Measurements from ENCODE around the gene TTC17.

The TTC17 gene

DNA sequence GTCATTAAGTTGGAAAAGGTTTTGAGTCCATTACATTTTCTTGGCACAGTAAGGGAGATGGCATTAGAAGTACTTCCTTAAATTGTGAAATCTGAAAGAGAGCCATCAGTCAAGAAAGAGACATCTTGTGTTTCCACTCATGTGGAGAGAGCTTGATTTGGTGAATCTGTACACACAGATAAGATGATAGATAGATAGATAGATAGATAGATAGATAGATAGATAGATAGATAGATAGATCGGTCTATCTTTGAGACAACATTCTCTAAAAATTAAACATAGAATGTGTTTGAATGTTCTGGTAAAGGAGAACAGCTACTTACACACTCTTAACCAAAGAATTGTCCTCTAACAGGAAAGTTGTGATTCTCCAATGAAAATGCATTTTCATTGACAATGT lies 76.2 kb downstream of the TTC17 start:
- Histone ChIP-seq H3K27me3 (ENCODE audit: insufficient read depth, low read length, poor library complexity, severe bottlenecking) (no peaks in the 10 kb centered on the region), H3K9me2 (replicated peaks; ENCODE audit: low read depth, low read length) (no peaks in the 10 kb centered on the region), H3K4me3 (ENCODE audit: low read length, poor library complexity, severe bottlenecking) (no peak overlapping the region), H3K4me2 (ENCODE audit: low read depth, low read length, poor library complexity, severe bottlenecking) (no peak overlapping the region), H3K36me3 (ENCODE audit: insufficient read depth, low read length) (peaks cover 6% of the 10 kb centered on the region; the same call in 1 of the 2 replicates), H2AFZ (ENCODE audit: low read length) (no peak overlapping the region), H3K79me2 (ENCODE audit: insufficient read depth, low read length) (no peaks in the 10 kb centered on the region), H3F3A (ENCODE audit: low read depth) (no peaks in the 10 kb centered on the region), H3K9me3 (ENCODE audit: insufficient read depth, low read depth, low read length) (no peaks in the 10 kb centered on the region), H3K4me1 (ENCODE audit: insufficient read depth, low read length, poor library complexity, severe bottlenecking) (no peaks in the 10 kb centered on the region), H3K9ac (ENCODE audit: low read depth, low read length, poor library complexity, severe bottlenecking) (no peak overlapping the region), H4K20me1 (ENCODE audit: insufficient read depth, low read length, poor library complexity, severe bottlenecking) (no peaks in the 10 kb centered on the region)
- TF ChIP-seq, protein P1, sequence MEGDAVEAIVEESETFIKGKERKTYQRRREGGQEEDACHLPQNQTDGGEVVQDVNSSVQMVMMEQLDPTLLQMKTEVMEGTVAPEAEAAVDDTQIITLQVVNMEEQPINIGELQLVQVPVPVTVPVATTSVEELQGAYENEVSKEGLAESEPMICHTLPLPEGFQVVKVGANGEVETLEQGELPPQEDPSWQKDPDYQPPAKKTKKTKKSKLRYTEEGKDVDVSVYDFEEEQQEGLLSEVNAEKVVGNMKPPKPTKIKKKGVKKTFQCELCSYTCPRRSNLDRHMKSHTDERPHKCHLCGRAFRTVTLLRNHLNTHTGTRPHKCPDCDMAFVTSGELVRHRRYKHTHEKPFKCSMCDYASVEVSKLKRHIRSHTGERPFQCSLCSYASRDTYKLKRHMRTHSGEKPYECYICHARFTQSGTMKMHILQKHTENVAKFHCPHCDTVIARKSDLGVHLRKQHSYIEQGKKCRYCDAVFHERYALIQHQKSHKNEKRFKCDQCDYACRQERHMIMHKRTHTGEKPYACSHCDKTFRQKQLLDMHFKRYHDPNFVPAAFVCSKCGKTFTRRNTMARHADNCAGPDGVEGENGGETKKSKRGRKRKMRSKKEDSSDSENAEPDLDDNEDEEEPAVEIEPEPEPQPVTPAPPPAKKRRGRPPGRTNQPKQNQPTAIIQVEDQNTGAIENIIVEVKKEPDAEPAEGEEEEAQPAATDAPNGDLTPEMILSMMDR (conservative IDR thresholded peaks at IDR 0.05; ENCODE audit: low read length): no peak
- no peak for TF ChIP-seq EZH2phosphoT487 (IDR thresholded peaks at IDR 0.05; ENCODE audit: borderline replicate concordance)

DNA sequence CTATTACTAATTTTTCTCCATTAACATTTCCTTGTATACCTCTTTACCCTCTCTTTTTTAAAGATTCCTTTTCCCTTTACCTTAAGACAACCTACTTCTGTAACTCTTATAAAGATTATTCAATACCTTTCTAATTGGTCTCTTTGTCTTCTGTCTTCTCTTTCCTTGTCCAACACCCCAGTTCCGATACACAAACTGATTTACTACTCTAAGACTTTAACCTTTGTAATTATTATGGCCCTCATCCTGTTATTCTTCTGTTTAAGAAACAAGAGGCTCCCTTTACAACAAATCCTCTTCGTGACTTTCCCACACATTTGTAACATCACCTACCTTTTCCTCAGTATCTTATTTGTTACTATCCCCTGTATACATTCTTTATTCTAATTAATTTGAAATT lies 81.8 kb downstream of the TTC17 start:
- no peaks in the 10 kb centered on the region for H3K9me3 ChIP-seq (ENCODE audit: insufficient read depth, low read depth, low read length)
- no peaks in the 10 kb centered on the region for H3K9me2 ChIP-seq (replicated peaks; ENCODE audit: low read depth, low read length)
- H3K4me1 ChIP-seq (ENCODE audit: insufficient read depth, low read length, poor library complexity, severe bottlenecking): no peaks in the 10 kb centered on the region
- TF ChIP-seq, protein P1 (conservative IDR thresholded peaks at IDR 0.05; ENCODE audit: low read length): no peak
- TF ChIP-seq EZH2phosphoT487 (IDR thresholded peaks at IDR 0.05; ENCODE audit: borderline replicate concordance): no peak
- H3F3A ChIP-seq (ENCODE audit: low read depth): no peaks in the 10 kb centered on the region
- no peak overlapping the region for H3K4me2 ChIP-seq (ENCODE audit: low read depth, low read length, poor library complexity, severe bottlenecking)
- no peaks in the 10 kb centered on the region for H4K20me1 ChIP-seq (ENCODE audit: insufficient read depth, low read length, poor library complexity, severe bottlenecking)
- H3K27me3 ChIP-seq (ENCODE audit: insufficient read depth, low read length, poor library complexity, severe bottlenecking): no peaks in the 10 kb centered on the region
- H3K9ac ChIP-seq (ENCODE audit: low read depth, low read length, poor library complexity, severe bottlenecking): no peak overlapping the region
- peaks cover 37% of the 10 kb centered on the region; the same call in 1 of the 2 replicates for H3K36me3 ChIP-seq (ENCODE audit: insufficient read depth, low read length)
- H3K4me3 ChIP-seq (ENCODE audit: low read length, poor library complexity, severe bottlenecking): no peak overlapping the region
- no peak overlapping the region for H2AFZ ChIP-seq (ENCODE audit: low read length)
- H3K79me2 ChIP-seq (ENCODE audit: insufficient read depth, low read length): no peaks in the 10 kb centered on the region

DNA sequence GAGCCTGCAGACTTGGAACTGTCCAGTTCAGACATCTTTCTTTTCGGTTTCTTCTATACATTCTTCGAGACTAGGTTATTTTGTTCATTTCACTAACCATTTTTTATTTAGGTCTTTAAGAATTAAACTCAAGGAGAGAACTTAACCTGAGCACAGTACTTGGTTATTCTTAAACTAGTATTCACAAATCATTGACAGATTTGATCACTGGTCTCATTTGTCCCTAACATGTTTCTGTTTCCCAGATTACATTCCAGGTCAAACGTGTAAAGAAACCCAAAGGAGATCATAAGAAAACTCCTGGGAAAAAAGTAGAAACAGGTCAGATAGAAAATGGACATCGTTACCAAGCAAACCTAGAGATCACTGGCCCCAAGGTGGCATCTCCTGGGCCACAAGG lies 85.1 kb downstream of the TTC17 start:
- Histone ChIP-seq H3F3A (ENCODE audit: low read depth) (no peaks in the 10 kb centered on the region), H3K27me3 (ENCODE audit: insufficient read depth, low read length, poor library complexity, severe bottlenecking) (no peaks in the 10 kb centered on the region), H3K4me2 (ENCODE audit: low read depth, low read length, poor library complexity, severe bottlenecking) (no peak overlapping the region), H2AFZ (ENCODE audit: low read length) (no peak overlapping the region), H3K9me2 (replicated peaks; ENCODE audit: low read depth, low read length) (no peaks in the 10 kb centered on the region), H4K20me1 (ENCODE audit: insufficient read depth, low read length, poor library complexity, severe bottlenecking) (no peaks in the 10 kb centered on the region), H3K4me3 (ENCODE audit: low read length, poor library complexity, severe bottlenecking) (no peak overlapping the region), H3K9ac (ENCODE audit: low read depth, low read length, poor library complexity, severe bottlenecking) (no peak overlapping the region), H3K9me3 (ENCODE audit: insufficient read depth, low read depth, low read length) (no peaks in the 10 kb centered on the region), H3K4me1 (ENCODE audit: insufficient read depth, low read length, poor library complexity, severe bottlenecking) (peaks cover 11% of the 10 kb centered on the region), H3K36me3 (ENCODE audit: insufficient read depth, low read length) (peaks cover 59% of the 10 kb centered on the region), H3K79me2 (ENCODE audit: insufficient read depth, low read length) (no peaks in the 10 kb centered on the region)
- TF ChIP-seq, protein P1 (conservative IDR thresholded peaks at IDR 0.05; ENCODE audit: low read length): no peak
- no peak for TF ChIP-seq EZH2phosphoT487 (IDR thresholded peaks at IDR 0.05; ENCODE audit: borderline replicate concordance)

All from Loucy (cell line).